Stomach (tissue), 4 donors: ENCODE results near the gene ERMAP.

Experiments used
- EP300 ChIP-seq: sonication (generic); formaldehyde crosslinking; IDR thresholded peaks from one replicate; pipeline ENCODE4 v1.6.1; 2017; ENCODE audit warnings: antibody characterized with exemption
- POLR2A ChIP-seq, 4 donors: fragments of 450-650 bp; IDR thresholded peaks; one replicate each; pipeline ENCODE4 v1.6.1; 2016; ENCODE audit warnings: antibody characterized with exemption in 4 of 4, control low read depth in 2 of 4, mild to moderate bottlenecking in 1 of 4, moderate library complexity in 1 of 4
- TF ChIP-seq, protein P1 (sequence below), 7 experiments: fragments of 450-650 bp in 4 of 7; fragments of 200-600 bp in 3 of 7; sonication (generic) in 3 of 7; IDR thresholded peaks; one replicate each; pipeline ENCODE4 v1.5.1; 2016 to 2019; ENCODE audit warnings: antibody characterized with exemption in 7 of 7, control low read depth in 2 of 7, mild to moderate bottlenecking in 1 of 7

DNA sequence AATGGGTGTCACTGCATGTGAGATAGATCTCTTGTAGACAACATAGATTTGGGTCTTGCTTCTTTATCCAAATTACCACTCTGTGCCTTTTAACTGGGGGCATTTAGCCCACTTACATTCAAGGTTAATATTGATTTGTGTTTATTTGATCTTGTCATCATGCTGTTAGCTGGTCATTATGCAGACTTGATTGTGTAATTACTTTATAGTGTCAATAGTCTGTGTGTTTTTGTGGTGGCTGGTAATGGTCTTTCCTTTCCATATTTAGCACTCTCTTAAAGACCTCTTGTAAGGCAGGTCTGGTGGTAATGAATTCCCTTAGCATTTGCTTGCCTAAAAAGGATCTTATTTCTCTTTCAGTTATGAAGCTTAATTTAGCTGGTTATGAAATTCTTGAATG is 59.1 kb downstream of the ERMAP start:
- TF ChIP-seq, protein P1, sequence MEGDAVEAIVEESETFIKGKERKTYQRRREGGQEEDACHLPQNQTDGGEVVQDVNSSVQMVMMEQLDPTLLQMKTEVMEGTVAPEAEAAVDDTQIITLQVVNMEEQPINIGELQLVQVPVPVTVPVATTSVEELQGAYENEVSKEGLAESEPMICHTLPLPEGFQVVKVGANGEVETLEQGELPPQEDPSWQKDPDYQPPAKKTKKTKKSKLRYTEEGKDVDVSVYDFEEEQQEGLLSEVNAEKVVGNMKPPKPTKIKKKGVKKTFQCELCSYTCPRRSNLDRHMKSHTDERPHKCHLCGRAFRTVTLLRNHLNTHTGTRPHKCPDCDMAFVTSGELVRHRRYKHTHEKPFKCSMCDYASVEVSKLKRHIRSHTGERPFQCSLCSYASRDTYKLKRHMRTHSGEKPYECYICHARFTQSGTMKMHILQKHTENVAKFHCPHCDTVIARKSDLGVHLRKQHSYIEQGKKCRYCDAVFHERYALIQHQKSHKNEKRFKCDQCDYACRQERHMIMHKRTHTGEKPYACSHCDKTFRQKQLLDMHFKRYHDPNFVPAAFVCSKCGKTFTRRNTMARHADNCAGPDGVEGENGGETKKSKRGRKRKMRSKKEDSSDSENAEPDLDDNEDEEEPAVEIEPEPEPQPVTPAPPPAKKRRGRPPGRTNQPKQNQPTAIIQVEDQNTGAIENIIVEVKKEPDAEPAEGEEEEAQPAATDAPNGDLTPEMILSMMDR (IDR thresholded peaks at IDR 0.05): no peak
- no peak for TF ChIP-seq POLR2A (IDR thresholded peaks at IDR 0.05)
- no peak for TF ChIP-seq EP300
